Breast epithelium (tissue), 3 donors: ENCODE results near the gene CADM1.
"Not testable (repeated sequence)": the region's sequence is repeated elsewhere in the genome, so short reads cannot be mapped to it uniquely, and the experiment has no call there.

Experiments
- POLR2A ChIP-seq: fragments of 450-650 bp; IDR thresholded peaks from one replicate; pipeline ENCODE4 v1.6.1; 2016; ENCODE audit warnings: antibody characterized with exemption, mild to moderate bottlenecking, moderate library complexity
- TF ChIP-seq, protein P1 (sequence below), 3 donors: fragments of 450-650 bp; IDR thresholded peaks; one replicate each; pipeline ENCODE4 v1.5.1; 2016 to 2017; ENCODE audit warnings: antibody characterized with exemption in 3 of 3, mild to moderate bottlenecking in 3 of 3, moderate library complexity in 3 of 3

DNA sequence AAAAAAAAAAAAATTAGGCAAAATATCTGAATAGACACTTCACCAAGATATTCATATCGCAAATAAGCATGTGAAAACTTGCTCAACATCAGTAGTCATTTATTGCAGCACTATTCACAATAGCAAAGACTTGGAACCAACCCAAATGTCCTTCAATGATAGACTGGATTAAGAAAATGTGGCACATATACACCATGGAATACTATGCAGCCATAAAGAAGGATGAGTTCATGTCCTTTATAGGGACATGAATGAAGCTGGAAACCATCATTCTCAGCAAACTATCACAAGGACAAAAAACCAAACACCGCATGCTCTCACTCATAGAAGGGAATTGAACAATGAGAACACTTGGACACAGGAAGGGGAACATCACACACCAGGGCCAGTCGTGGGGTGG lies 29.9 kb downstream of the CADM1 start:
- TF ChIP-seq, protein P1, sequence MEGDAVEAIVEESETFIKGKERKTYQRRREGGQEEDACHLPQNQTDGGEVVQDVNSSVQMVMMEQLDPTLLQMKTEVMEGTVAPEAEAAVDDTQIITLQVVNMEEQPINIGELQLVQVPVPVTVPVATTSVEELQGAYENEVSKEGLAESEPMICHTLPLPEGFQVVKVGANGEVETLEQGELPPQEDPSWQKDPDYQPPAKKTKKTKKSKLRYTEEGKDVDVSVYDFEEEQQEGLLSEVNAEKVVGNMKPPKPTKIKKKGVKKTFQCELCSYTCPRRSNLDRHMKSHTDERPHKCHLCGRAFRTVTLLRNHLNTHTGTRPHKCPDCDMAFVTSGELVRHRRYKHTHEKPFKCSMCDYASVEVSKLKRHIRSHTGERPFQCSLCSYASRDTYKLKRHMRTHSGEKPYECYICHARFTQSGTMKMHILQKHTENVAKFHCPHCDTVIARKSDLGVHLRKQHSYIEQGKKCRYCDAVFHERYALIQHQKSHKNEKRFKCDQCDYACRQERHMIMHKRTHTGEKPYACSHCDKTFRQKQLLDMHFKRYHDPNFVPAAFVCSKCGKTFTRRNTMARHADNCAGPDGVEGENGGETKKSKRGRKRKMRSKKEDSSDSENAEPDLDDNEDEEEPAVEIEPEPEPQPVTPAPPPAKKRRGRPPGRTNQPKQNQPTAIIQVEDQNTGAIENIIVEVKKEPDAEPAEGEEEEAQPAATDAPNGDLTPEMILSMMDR (IDR thresholded peaks at IDR 0.05), result not testable (repeated sequence)
- TF ChIP-seq POLR2A, result not testable (repeated sequence)
